Nephron progenitor cell (in vitro differentiated cells): ENCODE measurements around the gene CD1E.

Experiments
- DNase-seq: peaks from one replicate; pipeline ENCODE4 v3.0.0; 2021
- H3K27ac Mint-ChIP-seq: 2 replicates; pipeline ENCODE4 v1.8.0; 2021; ENCODE audit warnings: mild to moderate bottlenecking, moderate library complexity, mixed read lengths
- H3K27me3 Mint-ChIP-seq: 2 replicates; pipeline ENCODE4 v1.8.0; 2021; ENCODE audit warnings: mild to moderate bottlenecking, low read depth, mixed read lengths; ENCODE audit not compliant: poor library complexity
- H3K36me3 Mint-ChIP-seq: 2 replicates; pipeline ENCODE4 v1.8.0; 2021; ENCODE audit warnings: low read depth, mixed read lengths
- H3K4me1 Mint-ChIP-seq: 2 replicates; pipeline ENCODE4 v1.8.0; 2021; ENCODE audit warnings: mixed read lengths
- H3K4me3 Mint-ChIP-seq: 2 replicates; pipeline ENCODE4 v1.8.0; 2021; ENCODE audit warnings: mild to moderate bottlenecking, moderate library complexity, mixed read lengths
- H3K9me3 Mint-ChIP-seq: 2 replicates; pipeline ENCODE4 v1.8.0; 2021; ENCODE audit warnings: mild to moderate bottlenecking, moderate library complexity, mixed read lengths
- CTCF ChIP-seq: fragments of 200-600 bp; sonication (generic); IDR thresholded peaks from 2 replicates; pipeline ENCODE4 v1.5.0; 2021; ENCODE audit warnings: antibody characterized with exemption

Gene CD1E

DNA sequence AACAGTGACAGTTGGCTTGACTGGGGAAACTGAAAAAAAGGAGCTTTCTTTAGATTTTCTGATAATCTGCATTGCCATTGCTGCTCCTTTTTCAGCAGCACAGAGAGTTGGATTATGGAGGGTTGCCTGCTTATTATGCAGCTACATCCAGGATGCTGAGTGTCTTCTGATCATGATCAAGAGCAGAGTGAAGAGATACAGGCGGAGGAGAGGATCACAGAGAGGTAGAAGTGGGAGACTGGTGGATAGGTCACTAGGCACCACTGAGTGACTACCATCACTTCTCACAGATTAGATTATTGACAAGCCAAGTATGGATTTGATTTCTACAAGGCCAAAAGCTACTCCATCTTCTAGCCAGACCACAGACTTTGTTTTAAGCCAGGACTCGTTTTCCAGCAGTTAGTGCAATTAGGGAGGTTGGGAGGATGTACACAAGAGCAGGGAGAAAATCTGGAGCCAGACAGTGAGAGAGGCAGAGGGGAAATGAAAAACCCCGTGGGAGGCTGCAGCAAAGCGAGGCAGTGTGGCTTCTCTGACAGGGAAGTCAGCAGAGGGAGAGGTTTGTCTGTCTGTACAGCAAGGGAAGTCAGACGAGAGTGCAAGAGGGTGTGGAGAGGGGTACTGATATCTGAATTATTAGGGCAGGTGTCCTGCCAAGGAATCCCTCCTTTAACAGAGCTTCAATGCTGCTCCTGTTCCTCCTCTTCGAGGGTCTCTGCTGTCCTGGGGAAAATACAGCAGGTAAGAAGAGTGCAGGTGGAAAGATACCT, at the start of gene CD1E:
Gene CD1E (plus strand): TSS at position 592 of the 773 bp plus-strand sequence. CDS start 95 bp downstream, at position 687.
- DNase-seq, result no peak
- Mint-ChIP-seq H3K27ac (no peak within 1 kb of the TSS), H3K36me3 (no peaks in the 10 kb centered on the region), H3K27me3 (peaks cover 9% of the 10 kb centered on the region), H3K9me3 (no peaks in the 10 kb centered on the region), H3K4me3 (no peak within 1 kb of the TSS), H3K4me1 (no peaks in the 10 kb centered on the region)
- no peak for TF ChIP-seq CTCF

DNA sequence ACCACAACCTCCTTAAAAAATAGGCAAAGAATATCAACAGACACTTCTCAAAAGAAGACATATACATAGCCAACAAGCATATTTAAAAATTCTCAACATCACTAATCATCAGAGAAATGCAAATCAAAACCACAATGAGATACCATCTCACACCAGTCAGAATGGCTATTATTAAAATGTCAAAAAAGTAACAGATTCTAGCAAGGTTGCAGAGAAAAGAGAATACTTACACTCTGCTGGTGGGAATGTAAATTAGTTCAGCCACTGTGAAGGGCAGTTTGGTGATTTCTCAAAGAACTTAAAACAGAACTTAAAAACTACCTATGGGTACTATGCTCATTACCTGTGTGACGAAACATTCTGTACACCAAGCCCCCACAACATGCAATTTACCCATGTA, 43.1 kb upstream of the CD1E start:
- H3K27me3 Mint-ChIP-seq, result peaks cover 9% of the 10 kb centered on the region
- no peak overlapping the region for H3K4me3 Mint-ChIP-seq
- TF ChIP-seq CTCF, result no peak
- peaks cover 47% of the 10 kb centered on the region for H3K9me3 Mint-ChIP-seq
- no peak overlapping the region for H3K27ac Mint-ChIP-seq
- no peaks in the 10 kb centered on the region for H3K36me3 Mint-ChIP-seq
- no peak for DNase-seq
- no peaks in the 10 kb centered on the region for H3K4me1 Mint-ChIP-seq

GRCh38 chr1:158311066-158311465, 42.6 kb upstream of the CD1E start:
- Mint-ChIP-seq H3K4me1 (no peaks in the 10 kb centered on the region), H3K27me3 (peaks cover 9% of the 10 kb centered on the region), H3K4me3 (no peak overlapping the region), H3K36me3 (no peaks in the 10 kb centered on the region), H3K27ac (no peak overlapping the region), H3K9me3 (peaks cover 51% of the 10 kb centered on the region)
- TF ChIP-seq CTCF, result no peak
- DNase-seq, result no peak

DNA sequence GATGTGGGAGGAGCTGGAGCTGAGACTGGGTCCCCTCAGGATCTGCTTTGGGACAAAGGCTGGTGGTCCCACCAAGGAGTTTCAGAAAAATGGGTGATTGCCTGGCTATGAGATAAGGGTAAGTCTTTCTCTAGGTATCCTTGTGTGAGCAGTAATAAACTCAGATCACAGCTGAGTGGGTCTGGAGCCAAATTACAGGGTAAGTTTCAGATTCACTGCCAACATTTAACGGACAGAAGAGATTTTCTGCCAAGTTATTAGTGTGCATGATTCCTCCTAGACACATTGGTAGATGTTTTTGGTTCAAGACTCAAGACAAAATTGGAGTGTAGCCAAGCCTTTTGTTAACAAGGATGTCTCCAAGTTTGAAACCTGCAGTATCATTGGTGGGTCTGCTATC, 29.8 kb upstream of the CD1E start:
- H3K4me3 Mint-ChIP-seq, result no peak overlapping the region
- no peaks in the 10 kb centered on the region for H3K36me3 Mint-ChIP-seq
- no peak for DNase-seq
- peaks cover 23% of the 10 kb centered on the region for H3K9me3 Mint-ChIP-seq
- H3K27me3 Mint-ChIP-seq, result peaks cover 3% of the 10 kb centered on the region
- no peaks in the 10 kb centered on the region for H3K4me1 Mint-ChIP-seq
- no peak for TF ChIP-seq CTCF
- H3K27ac Mint-ChIP-seq, result no peak overlapping the region

- DNase-seq, result no peak
- H3K4me1 Mint-ChIP-seq, result no peaks in the 10 kb centered on the region
- no peak overlapping the region for H3K27ac Mint-ChIP-seq
- H3K36me3 Mint-ChIP-seq, result no peaks in the 10 kb centered on the region
- H3K9me3 Mint-ChIP-seq, result peaks cover 20% of the 10 kb centered on the region
- TF ChIP-seq CTCF, result no peak
- peaks cover 8% of the 10 kb centered on the region for H3K27me3 Mint-ChIP-seq
- no peak overlapping the region for H3K4me3 Mint-ChIP-seq
Observed at GRCh38 chr1:158324395-158324794, 29.3 kb upstream of the CD1E start.

GRCh38 chr1:158327481-158327880, 26.2 kb upstream of the CD1E start:
- no peak for DNase-seq
- peaks cover 5% of the 10 kb centered on the region for H3K9me3 Mint-ChIP-seq
- no peaks in the 10 kb centered on the region for H3K36me3 Mint-ChIP-seq
- no peak for TF ChIP-seq CTCF
- H3K27ac Mint-ChIP-seq, result no peak overlapping the region
- H3K27me3 Mint-ChIP-seq, result peaks cover 8% of the 10 kb centered on the region
- H3K4me3 Mint-ChIP-seq, result no peak overlapping the region
- no peaks in the 10 kb centered on the region for H3K4me1 Mint-ChIP-seq
